OCI-LY7 (cell line): ENCODE results near the gene GRM4. TPM values are rescaled to one million over a fixed set of nuclear protein-coding genes. Genes with fewer than 3 reads are reported as not detected.

Source experiments
- BruUV-seq: library from RNA; stranded (reverse); fragments of 400-500 nt; replicated peaks from 2 replicates; lab custom pipeline; 2021; lab: Mats Ljungman, UMichigan
- CTCF ChIA-PET: fragments of 300-600 bp; sonication (Branson Sonifier 250); formaldehyde crosslinking; loops from one replicate; lab custom pipeline; 2022; ENCODE audit warnings: antibody characterized with exemption; ENCODE audit not compliant: unreplicated experiment; lab: Charles Lee
- POLR2A ChIA-PET: fragments of 300-600 bp; sonication (Branson Sonifier 250); formaldehyde crosslinking; loops from one replicate; lab custom pipeline; 2022; ENCODE audit warnings: antibody characterized with exemption; lab: Charles Lee
- DNase-seq: peaks from one replicate; pipeline ENCODE4 v3.0.0-alpha.2; 2015; ENCODE audit warnings: low spot score
- H2AFZ ChIP-seq: fragments of 200-600 bp; sonication (generic), shearing (Covaris generic); 2 replicates; pipeline ENCODE4 v1.6.1; 2014; ENCODE audit warnings: mild to moderate bottlenecking, antibody characterized with exemption, low read length, moderate library complexity
- H3K27ac ChIP-seq: fragments of 200-600 bp; sonication (generic); 2 replicates; pipeline ENCODE4 v1.5.1; 2014; ENCODE audit warnings: mixed run types, low read depth, mild to moderate bottlenecking, moderate library complexity, low read length, inconsistent platforms; ENCODE audit not compliant: poor library complexity, severe bottlenecking
- H3K36me3 ChIP-seq: fragments of 200-600 bp; sonication (generic); 2 replicates; pipeline ENCODE4 v1.6.1; 2014; ENCODE audit warnings: mild to moderate bottlenecking, antibody characterized with exemption, low read length, moderate library complexity, mixed read lengths; ENCODE audit not compliant: insufficient read depth
- H3K4me1 ChIP-seq: fragments of 200-600 bp; sonication (generic); 2 replicates; pipeline ENCODE4 v1.5.1; 2014; ENCODE audit warnings: mild to moderate bottlenecking, low read length; ENCODE audit not compliant: insufficient read depth, poor library complexity, severe bottlenecking
- H3K4me2 ChIP-seq: fragments of 200-600 bp; sonication (generic); 2 replicates; pipeline ENCODE4 v1.6.1; 2014; ENCODE audit warnings: mild to moderate bottlenecking, low read length
- H3K4me3 ChIP-seq: fragments of 200-600 bp; sonication (generic); 2 replicates; pipeline ENCODE4 v1.5.1; 2014; ENCODE audit warnings: mild to moderate bottlenecking, low read depth, low read length; ENCODE audit not compliant: poor library complexity, severe bottlenecking
- H3K79me2 ChIP-seq: fragments of 200-600 bp; sonication (generic); 2 replicates; pipeline ENCODE4 v1.6.1; 2016; ENCODE audit warnings: low read depth, mild to moderate bottlenecking, low read length, moderate library complexity, mixed read lengths; ENCODE audit not compliant: insufficient read depth
- H3K9me2 ChIP-seq: fragments of 200-600 bp; sonication (generic); 2 replicates; pipeline ENCODE4 v1.6.1; 2016; ENCODE audit warnings: mild to moderate bottlenecking, low read length, mixed read lengths; ENCODE audit not compliant: insufficient read depth
- H3K9me3 ChIP-seq: fragments of 200-600 bp; sonication (generic); 2 replicates; pipeline ENCODE4 v1.6.1; 2014; ENCODE audit warnings: mild to moderate bottlenecking, mixed run types, low read length, mixed read lengths
- H4K20me1 ChIP-seq: fragments of 200-600 bp; sonication (generic); 2 replicates; pipeline ENCODE4 v1.6.1; 2014; ENCODE audit warnings: mild to moderate bottlenecking, antibody characterized with exemption, low read length, moderate library complexity, mixed read lengths; ENCODE audit not compliant: insufficient read depth
- CTCF ChIP-seq: fragments of 200-600 bp; sonication (generic); conservative IDR thresholded peaks from 2 replicates; pipeline ENCODE4 v1.5.1; 2014; ENCODE audit warnings: mild to moderate bottlenecking, antibody characterized with exemption, low read length, moderate library complexity, mixed read lengths
- EZH2phosphoT487 ChIP-seq: fragments of 200-600 bp; sonication (generic); IDR thresholded peaks from 2 replicates; pipeline ENCODE4 v1.6.1; 2018; ENCODE audit warnings: low read depth, borderline replicate concordance, mild to moderate bottlenecking, mixed run types, antibody characterized with exemption, low read length, moderate library complexity, mixed read lengths
- intact Hi-C: fragments of 100-400 bp; cut with micrococcal nuclease; formaldehyde crosslinking; loops from one replicate; pipeline ENCODE4 v1.10.0; 2022; ENCODE audit not compliant: unreplicated experiment
- total RNA-seq, 2 experiments: library from RNA; depleted of rRNA in 1 of 2; stranded (reverse); fragments of >200 nt in 1 of 2; shearing (Covaris generic) in 1 of 2; gene quantifications; 2 replicates each; pipeline ENCODE4 v1.2.3, GENCODE V29; 2014 to 2022

Gene GRM4
- total RNA-seq, 2 experiments from 2014 or later: 0.73 to 1.3 TPM

GRCh38 chr6:34161857-34162515, 16.1 kb upstream of the GRM4 start:
- no peak overlapping the region for H3K4me2 ChIP-seq
- H3K4me1 ChIP-seq: no peaks in the 10 kb centered on the region
- H3K9me3 ChIP-seq: no peaks in the 10 kb centered on the region
- no peak for TF ChIP-seq CTCF
- no peak for TF ChIP-seq EZH2phosphoT487
- no peaks in the 10 kb centered on the region for H4K20me1 ChIP-seq
- ChIA-PET CTCF (no interaction called here), POLR2A (no interaction called here)
- BruUV-seq: no TSS peak
- intact Hi-C loops: loop anchor here (2.0 to 10.0 kb wide), 2 partner anchors 85 to 433 kb away; no protein-coding TSS in a partner anchor
- H2AFZ ChIP-seq: no peak overlapping the region
- H3K27ac ChIP-seq: no peak overlapping the region
- no peaks in the 10 kb centered on the region for H3K36me3 ChIP-seq
- H3K9me2 ChIP-seq: no peaks in the 10 kb centered on the region
- DNase-seq: no peak
- H3K4me3 ChIP-seq: no peak overlapping the region
- H3K79me2 ChIP-seq: no peaks in the 10 kb centered on the region

GRCh38 chr6:34159844-34160243, 14.0 kb upstream of the GRM4 start:
- TF ChIP-seq EZH2phosphoT487: no peak
- TF ChIP-seq CTCF: no peak
- ChIA-PET POLR2A (no interaction called here), CTCF (no interaction called here)
- Histone ChIP-seq H2AFZ (no peak overlapping the region), H3K9me3 (no peaks in the 10 kb centered on the region), H3K4me2 (no peak overlapping the region), H3K79me2 (no peaks in the 10 kb centered on the region), H3K9me2 (no peaks in the 10 kb centered on the region), H3K27ac (no peak overlapping the region), H4K20me1 (no peaks in the 10 kb centered on the region), H3K36me3 (no peaks in the 10 kb centered on the region), H3K4me1 (peaks cover 4% of the 10 kb centered on the region), H3K4me3 (no peak overlapping the region)
- no TSS peak for BruUV-seq
- DNase-seq: no peak
- intact Hi-C loops: loop anchor here (10.0 kb wide), 3 partner anchors 205 to 435 kb away; partner anchors contain the start of gene IP6K3

- Histone ChIP-seq H3K4me2 (no peak overlapping the region), H3K27ac (no peak overlapping the region), H2AFZ (no peak overlapping the region), H3K4me1 (peaks cover 10% of the 10 kb centered on the region), H3K9me3 (no peaks in the 10 kb centered on the region), H3K79me2 (no peaks in the 10 kb centered on the region), H4K20me1 (no peaks in the 10 kb centered on the region), H3K36me3 (no peaks in the 10 kb centered on the region), H3K9me2 (no peaks in the 10 kb centered on the region), H3K4me3 (no peak overlapping the region)
- POLR2A ChIA-PET: no interaction called here
- CTCF ChIA-PET: no interaction called here
- BruUV-seq: no TSS peak
- intact Hi-C loops: loop anchor here (10.0 kb wide), 2 partner anchors 204 to 414 kb away; partner anchors contain the start of gene IP6K3
- no peak for TF ChIP-seq CTCF
- TF ChIP-seq EZH2phosphoT487: no peak
- no peak for DNase-seq
Measured at GRCh38 chr6:34158876-34159275, 13.0 kb upstream of the GRM4 start.
